GM18951 (cell line): ENCODE data around the gene SBK1.
"Not testable (repeated sequence)": the region's sequence is repeated elsewhere in the genome, so short reads cannot be mapped to it uniquely, and the experiment has no call there.

Experiments
- POLR2A ChIP-seq: IDR thresholded peaks from 4 replicates; pipeline ENCODE4 v1.6.1; 2011; ENCODE audit warnings: mild to moderate bottlenecking; ENCODE audit not compliant: insufficient read length, insufficient read depth; ENCODE audit errors: extremely low read depth
- in situ Hi-C: fragments of 300-500 bp; cut with MboI; formaldehyde crosslinking; loops from one replicate; pipeline ENCODE4 v1.12.0; 2022; ENCODE audit warnings: low sequenced_read_pairs, mixed read lengths, inconsistent platforms; ENCODE audit not compliant: unreplicated experiment

Gene SBK1

GRCh38 chr16:28320023-28320561 lies 27.8 kb downstream of the SBK1 start:
- in situ Hi-C loops = loop anchor here (25.0 kb wide), 1 partner anchor 92 kb away; the partner anchor contains the start of gene EIF3CL
- no peak for TF ChIP-seq POLR2A

GRCh38 chr16:28320741-28321140 lies 28.4 kb downstream of the SBK1 start:
- in situ Hi-C loops = loop anchor here (25.0 kb wide), 1 partner anchor 92 kb away; the partner anchor contains the start of gene EIF3CL

DNA sequence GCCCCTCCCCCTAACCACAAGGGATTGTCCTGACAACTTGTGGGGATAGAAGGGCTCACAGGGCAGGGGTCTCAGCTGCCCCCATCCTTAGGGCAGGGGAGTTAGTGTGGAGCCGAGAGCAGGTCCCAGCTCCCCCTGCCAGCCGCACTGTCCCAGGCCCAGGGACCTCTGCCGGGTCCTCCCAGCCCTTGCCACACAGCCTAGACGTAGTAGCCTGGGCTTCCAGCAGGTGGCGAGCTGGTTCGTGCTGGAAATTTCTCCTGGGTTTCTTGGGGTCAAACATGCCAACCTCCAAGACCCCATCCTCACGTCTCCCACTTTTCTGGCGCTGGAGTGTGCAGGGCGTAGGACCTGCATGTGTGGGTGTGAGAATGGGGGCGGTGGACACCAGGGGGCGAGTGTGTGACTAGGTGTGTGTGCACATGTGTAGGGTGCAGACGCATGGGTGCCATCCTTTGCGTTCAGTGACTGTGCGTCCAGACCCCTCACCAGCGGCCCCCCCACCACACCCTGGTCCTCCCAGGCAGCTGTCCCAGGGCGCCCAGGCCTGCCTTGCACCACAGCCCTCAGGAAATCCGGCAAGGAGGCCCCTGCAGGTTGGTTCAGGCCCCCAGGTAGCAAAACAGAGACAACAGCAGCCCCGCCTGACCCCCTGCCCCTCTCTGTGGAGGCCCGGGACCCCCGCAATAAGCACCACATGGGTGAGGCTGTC lies 29.5 kb downstream of the SBK1 start:
- no peak for TF ChIP-seq POLR2A
- in situ Hi-C loops = loop anchor here (25.0 kb wide), 1 partner anchor 90 kb away; the partner anchor contains the start of gene EIF3CL

More at GRCh38 chr16:28320741-28321140, 28.4 kb downstream of the SBK1 start:
- TF ChIP-seq POLR2A = no peak

GRCh38 chr16:28324235-28324886 lies 32.0 kb downstream of the SBK1 start:
- TF ChIP-seq POLR2A = no peak

GRCh38 chr16:28324887-28325279 lies 32.6 kb downstream of the SBK1 start:
- in situ Hi-C loops = loop anchor here (25.0 kb wide), 1 partner anchor 87 kb away; the partner anchor contains the start of gene EIF3CL
- TF ChIP-seq POLR2A = no peak

More at GRCh38 chr16:28324235-28324886, 32.0 kb downstream of the SBK1 start:
- in situ Hi-C loops = loop anchor here (25.0 kb wide), 1 partner anchor 88 kb away; the partner anchor contains the start of gene EIF3CL

DNA sequence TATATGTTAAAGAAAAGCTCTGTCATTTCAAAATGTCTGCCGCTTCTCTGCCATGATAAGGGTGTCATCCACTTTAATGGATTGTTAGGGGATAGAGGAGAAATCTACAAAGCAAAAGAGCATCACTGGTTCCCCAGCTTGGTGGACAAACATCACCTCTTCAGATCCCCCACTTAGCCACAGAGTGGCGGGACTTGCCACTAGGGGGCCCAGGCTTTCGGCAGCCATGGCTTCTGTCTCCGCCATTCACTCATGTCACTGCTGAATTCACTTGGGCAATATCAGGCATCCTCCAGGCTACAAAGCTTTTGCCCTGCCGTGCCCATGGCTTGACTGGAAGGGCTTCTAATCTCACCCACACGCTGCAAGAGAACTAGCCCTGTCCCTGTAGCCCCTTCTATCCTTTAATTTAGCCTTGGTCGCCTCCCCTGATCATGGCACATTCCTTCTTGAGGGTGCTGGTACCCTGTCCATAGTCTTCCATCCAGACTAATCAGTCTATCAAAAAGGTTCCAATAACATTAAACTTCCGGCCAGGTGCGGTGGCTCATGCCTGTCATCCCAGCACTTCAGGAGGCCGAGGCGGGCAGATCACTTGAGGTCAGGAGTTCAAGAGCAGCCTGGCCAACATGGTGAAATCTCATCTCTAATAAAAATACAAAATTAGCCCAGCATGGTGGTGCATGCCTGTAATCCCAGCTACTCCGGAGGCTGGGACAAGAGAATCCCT lies 34.7 kb downstream of the SBK1 start:
- TF ChIP-seq POLR2A = no peak
- in situ Hi-C loops = no loop called here

DNA sequence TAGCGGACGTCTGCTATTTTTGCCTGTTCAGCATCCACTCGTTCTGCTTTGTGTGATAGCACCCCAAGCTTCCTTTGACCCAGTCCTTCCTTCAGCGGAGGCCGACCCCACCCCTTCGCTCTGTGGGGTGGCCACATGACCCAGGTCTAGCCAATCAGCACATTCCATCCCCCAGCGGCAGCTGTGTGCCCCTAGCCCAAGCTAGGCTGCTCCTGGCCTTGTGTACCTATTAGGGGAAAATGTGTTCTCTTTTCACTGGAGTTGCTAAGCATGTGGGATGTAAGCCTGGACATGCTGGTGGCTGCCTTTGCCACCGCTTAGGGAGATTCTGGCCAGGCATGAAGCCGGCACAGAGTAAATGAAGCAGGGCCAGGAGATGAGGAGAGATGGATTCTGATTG lies 37.9 kb downstream of the SBK1 start:
- in situ Hi-C loops = not testable (repeated sequence)

GRCh38 chr16:28330981-28331380 lies 38.7 kb downstream of the SBK1 start:
- in situ Hi-C loops = not testable (repeated sequence)

DNA sequence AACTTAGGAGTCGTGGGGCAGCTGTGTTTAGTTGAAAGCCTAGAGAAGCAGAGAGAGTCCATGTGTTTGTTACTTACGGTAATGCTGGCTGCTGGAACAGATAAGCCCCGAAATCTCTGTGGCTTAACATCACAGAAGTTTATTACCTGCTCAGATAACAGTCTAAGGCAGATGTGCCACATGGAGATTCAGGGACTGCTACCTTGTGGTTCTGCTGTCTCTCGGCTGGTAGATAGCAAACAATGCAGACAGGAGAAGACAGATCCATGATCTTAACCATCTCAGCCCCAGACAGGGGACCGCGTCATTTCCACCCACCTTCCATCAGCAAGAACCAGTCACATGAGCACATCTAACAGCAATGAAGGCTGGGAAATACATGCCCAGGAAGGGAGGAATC lies 40.3 kb downstream of the SBK1 start:
- in situ Hi-C loops = not testable (repeated sequence)

DNA sequence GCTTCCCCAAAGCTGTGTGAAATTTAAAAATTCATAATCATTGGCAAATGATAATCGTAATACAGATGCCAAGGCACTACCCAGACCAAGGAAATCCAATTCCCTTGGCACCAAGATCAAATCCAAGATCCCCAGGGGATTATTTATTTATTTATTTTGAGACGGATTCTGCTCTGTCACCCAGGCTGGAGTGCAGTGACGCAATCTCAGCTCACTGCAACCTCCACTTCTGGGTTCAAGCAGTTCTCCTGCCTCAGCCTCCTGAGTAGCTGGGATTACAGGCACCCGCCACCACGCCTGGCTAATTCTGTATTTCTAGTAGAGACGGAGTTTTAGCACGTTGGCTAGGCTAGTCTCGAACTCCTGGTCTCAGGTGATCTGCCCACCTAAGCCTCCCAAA lies 43.4 kb downstream of the SBK1 start:
- in situ Hi-C loops = not testable (repeated sequence)

- in situ Hi-C loops = not testable (repeated sequence)
Observed at GRCh38 chr16:28336940-28337710, 44.8 kb downstream of the SBK1 start.

DNA sequence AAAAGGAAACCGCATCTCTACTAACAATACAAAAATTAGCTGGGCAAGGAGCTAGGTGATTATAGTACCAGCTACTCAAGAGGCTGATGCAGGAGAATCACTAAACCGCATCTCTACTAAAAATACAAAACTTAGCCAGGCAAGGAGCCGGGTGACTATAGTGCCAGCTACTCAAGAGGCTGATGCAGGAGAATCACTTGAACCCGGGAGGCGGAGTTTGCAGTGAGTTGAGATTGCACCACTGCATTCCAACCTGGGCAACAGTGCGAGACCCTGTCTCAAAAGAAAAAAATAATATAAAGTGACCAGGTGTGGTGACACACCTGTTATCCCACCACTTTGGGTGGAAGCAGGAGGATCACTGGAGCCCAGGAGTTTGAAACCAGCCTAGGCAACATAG lies 45.9 kb downstream of the SBK1 start:
- in situ Hi-C loops = not testable (repeated sequence)

- in situ Hi-C loops = not testable (repeated sequence)
Observed at GRCh38 chr16:28362600-28362999, 70.3 kb downstream of the SBK1 start.

GRCh38 chr16:28363408-28363807 lies 71.1 kb downstream of the SBK1 start, which contains the start of gene NPIPB6:
Gene NPIPB6 (minus strand): TSS chr16:28363508. CDS start chr16:28362822, 686 bp downstream.
- in situ Hi-C loops = not testable (repeated sequence)

DNA sequence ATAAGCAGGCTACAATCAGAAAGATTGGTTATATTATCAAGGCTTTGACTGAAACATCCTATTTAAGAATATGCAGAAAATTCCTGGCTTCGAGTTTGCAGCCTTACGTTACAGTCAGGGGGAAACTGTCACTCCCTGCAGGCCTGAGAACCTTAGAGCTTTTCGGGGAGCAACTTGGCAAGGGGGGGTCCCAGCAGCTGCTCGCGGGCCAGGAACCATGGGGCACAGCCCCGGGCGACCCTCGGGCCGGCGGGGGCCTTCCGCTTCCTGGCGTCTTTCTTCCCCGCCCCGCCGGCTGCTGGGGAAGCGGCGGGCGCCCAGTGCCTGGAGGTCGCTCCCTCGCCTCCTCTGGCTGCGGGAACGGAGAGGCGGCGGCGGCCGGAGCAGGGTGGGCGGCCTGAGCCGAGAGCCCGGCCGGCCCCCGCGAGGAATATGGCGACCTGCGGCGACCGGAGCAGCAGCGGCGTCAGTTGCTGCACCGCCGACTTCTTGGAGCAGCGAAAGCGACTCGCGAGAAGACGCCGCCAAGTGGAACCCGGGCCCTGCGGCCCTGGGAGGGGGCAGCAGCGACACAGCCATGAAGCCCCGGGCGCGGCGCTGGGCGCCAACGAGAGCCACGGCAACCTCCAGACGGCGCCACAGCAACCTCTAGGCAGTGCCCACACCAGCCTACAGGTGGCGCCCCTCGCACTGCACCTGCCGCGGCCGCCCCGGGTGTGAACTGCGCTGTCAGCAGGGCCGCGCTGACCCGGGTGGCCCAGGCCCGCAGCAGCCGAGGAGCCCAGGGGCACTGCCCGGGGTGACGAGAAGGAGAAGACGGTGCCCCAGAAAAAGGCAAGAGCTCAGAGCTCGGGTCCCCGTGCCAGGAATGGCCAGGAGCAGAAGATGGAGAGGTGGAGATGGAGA lies 72.2 kb downstream of the SBK1 start:
- in situ Hi-C loops = not testable (repeated sequence)

- in situ Hi-C loops = not testable (repeated sequence)
Observed at GRCh38 chr16:28367926-28368325, 75.6 kb downstream of the SBK1 start.
